HepG2 (cell line): ENCODE measurements around the gene OBSL1. TPM values are rescaled to one million over a fixed set of nuclear protein-coding genes. Genes with fewer than 3 reads are reported as not detected.
A peak's percentile ranks its signal among the peaks of the same experiment; 100 is the strongest.

Experiments used
- ATF7-NPFF ChIP-seq: sonication (generic); formaldehyde crosslinking; IDR thresholded peaks from 2 replicates; pipeline ENCODE4 v1.8.1; 2023; ENCODE audit warnings: mild to moderate bottlenecking, low read depth, missing genetic modification reagents, moderate library complexity
- CAMTA2 ChIP-seq: sonication (generic); formaldehyde crosslinking; IDR thresholded peaks from 2 replicates; pipeline ENCODE4 v1.4.0; 2020; ENCODE audit warnings: mild to moderate bottlenecking, missing genetic modification reagents, borderline replicate concordance
- HDAC1 ChIP-seq: sonication (generic); formaldehyde crosslinking; IDR thresholded peaks from 2 replicates; pipeline ENCODE4 v1.5.1; 2020; ENCODE audit warnings: mild to moderate bottlenecking, missing genetic modification reagents
- HOXA9 ChIP-seq: sonication (generic); formaldehyde crosslinking; IDR thresholded peaks from 2 replicates; pipeline ENCODE4 v1.8.1; 2022; ENCODE audit warnings: missing genetic modification reagents, mild to moderate bottlenecking, moderate library complexity, borderline replicate concordance
- KLF15 ChIP-seq: sonication (generic); formaldehyde crosslinking; IDR thresholded peaks from 2 replicates; pipeline ENCODE4 v1.8.1; 2023; ENCODE audit warnings: borderline replicate concordance, mild to moderate bottlenecking, inconsistent platforms, missing genetic modification reagents, mixed read lengths
- NR3C1 ChIP-seq: sonication (generic); formaldehyde crosslinking; IDR thresholded peaks from 2 replicates; pipeline ENCODE4 v1.4.0; 2020; ENCODE audit warnings: missing genetic modification reagents
- RFXAP ChIP-seq: sonication (generic); formaldehyde crosslinking; IDR thresholded peaks from 2 replicates; pipeline ENCODE4 v1.4.0; 2020; ENCODE audit warnings: missing genetic modification reagents, borderline replicate concordance
- THYN1 ChIP-seq: sonication (generic); formaldehyde crosslinking; IDR thresholded peaks from 2 replicates; pipeline ENCODE4 v1.8.1; 2023; ENCODE audit warnings: low read depth, mild to moderate bottlenecking, moderate library complexity, missing genetic modification reagents, borderline replicate concordance
- TOPORS ChIP-seq: sonication (generic); formaldehyde crosslinking; IDR thresholded peaks from 2 replicates; pipeline ENCODE4 v1.8.0; 2023; ENCODE audit warnings: mild to moderate bottlenecking, missing genetic modification reagents
- TRAFD1 ChIP-seq: sonication (generic); formaldehyde crosslinking; IDR thresholded peaks from 2 replicates; pipeline ENCODE4 v1.5.1; 2020; ENCODE audit warnings: missing genetic modification reagents, mild to moderate bottlenecking, borderline replicate concordance
- ZBTB42 ChIP-seq: sonication (generic); formaldehyde crosslinking; IDR thresholded peaks from 2 replicates; pipeline ENCODE4 v1.5.0; 2020; ENCODE audit warnings: mild to moderate bottlenecking, missing genetic modification reagents
- ZFP36L1 ChIP-seq: sonication (generic); formaldehyde crosslinking; IDR thresholded peaks from 2 replicates; pipeline ENCODE4 v1.8.0; 2022; ENCODE audit warnings: mild to moderate bottlenecking, missing genetic modification reagents, moderate library complexity
- ZNF350 ChIP-seq: sonication (generic); formaldehyde crosslinking; IDR thresholded peaks from 2 replicates; pipeline ENCODE4 v1.4.0; 2020; ENCODE audit warnings: mild to moderate bottlenecking, low read depth, missing genetic modification reagents, borderline replicate concordance
- ZNF451 ChIP-seq: sonication (generic); formaldehyde crosslinking; IDR thresholded peaks from 2 replicates; pipeline ENCODE4 v1.5.0; 2020; ENCODE audit warnings: mild to moderate bottlenecking, missing genetic modification reagents
- ZNF530 ChIP-seq: sonication (generic); formaldehyde crosslinking; IDR thresholded peaks from 2 replicates; pipeline ENCODE4 v1.5.0; 2020; ENCODE audit warnings: low read depth, mild to moderate bottlenecking, missing genetic modification reagents
- ZNF564 ChIP-seq: sonication (generic); formaldehyde crosslinking; IDR thresholded peaks from 2 replicates; pipeline ENCODE4 v1.8.1; 2023; ENCODE audit warnings: mild to moderate bottlenecking, missing genetic modification reagents
- ZNF589 ChIP-seq: sonication (generic); formaldehyde crosslinking; conservative IDR thresholded peaks from 2 replicates; pipeline ENCODE4 v1.8.0; 2022; ENCODE audit warnings: mild to moderate bottlenecking, moderate library complexity, missing genetic modification reagents
- ZNF737 ChIP-seq: sonication (generic); formaldehyde crosslinking; IDR thresholded peaks from 2 replicates; pipeline ENCODE4 v1.5.0; 2020; ENCODE audit warnings: missing genetic modification reagents, mild to moderate bottlenecking, borderline replicate concordance
- ZNF746 ChIP-seq: sonication (generic); formaldehyde crosslinking; IDR thresholded peaks from 2 replicates; pipeline ENCODE4 v1.8.0; 2022; ENCODE audit warnings: mild to moderate bottlenecking, missing genetic modification reagents
- polyA plus RNA-seq, 8 experiments: library from polyadenylated mRNA; depleted of rRNA in 3 of 8; stranded (reverse) in 7 of 8; unstranded in 1 of 8; fragments of >200 nt; fragmentation: Illumina TruSeq in 4 of 8; extraction: Trizol in 4 of 8; gene quantifications; 2 replicates each; pipeline versions ENCODE4 v1.2.1 to v1.2.3, GENCODE V29; 2011 to 2016; ENCODE audit warnings: low read depth in 4 of 8, missing spikeins in 1 of 8, mixed read lengths in 1 of 8; ENCODE audit not compliant: insufficient read depth in 1 of 8
- total RNA-seq, 5 experiments: library from RNA; depleted of rRNA; stranded (reverse); fragments of >200 nt; fragmentation: Illumina TruSeq; extraction: Trizol; gene quantifications; 2 replicates each; pipeline ENCODE4 v1.2.3, GENCODE V29; 2016; ENCODE audit warnings: low read depth in 1 of 5
- TF ChIP-seq, protein P1 (sequence below): IDR thresholded peaks from 2 replicates; pipeline ENCODE4 v1.6.1; 2016; ENCODE audit warnings: mild to moderate bottlenecking
- TF ChIP-seq, protein P2 (sequence below): sonication (generic); formaldehyde crosslinking; IDR thresholded peaks from 2 replicates; pipeline ENCODE4 v1.5.0; 2020; ENCODE audit warnings: mild to moderate bottlenecking, missing genetic modification reagents, moderate library complexity
- TF ChIP-seq, protein P3 (sequence below): fragments of 450-650 bp; IDR thresholded peaks from 2 replicates; pipeline ENCODE4 v1.6.1; 2016

Gene OBSL1
- total and polyA plus RNA-seq, 2 of the 13 experiments (the other 11 are each of a cell fraction or from before 2014, with no cell fraction given) = 86.7 to 218 TPM

- TF ChIP-seq ZNF530 (CRISPR knock-in tag) = no peak
- TF ChIP-seq, protein P1, sequence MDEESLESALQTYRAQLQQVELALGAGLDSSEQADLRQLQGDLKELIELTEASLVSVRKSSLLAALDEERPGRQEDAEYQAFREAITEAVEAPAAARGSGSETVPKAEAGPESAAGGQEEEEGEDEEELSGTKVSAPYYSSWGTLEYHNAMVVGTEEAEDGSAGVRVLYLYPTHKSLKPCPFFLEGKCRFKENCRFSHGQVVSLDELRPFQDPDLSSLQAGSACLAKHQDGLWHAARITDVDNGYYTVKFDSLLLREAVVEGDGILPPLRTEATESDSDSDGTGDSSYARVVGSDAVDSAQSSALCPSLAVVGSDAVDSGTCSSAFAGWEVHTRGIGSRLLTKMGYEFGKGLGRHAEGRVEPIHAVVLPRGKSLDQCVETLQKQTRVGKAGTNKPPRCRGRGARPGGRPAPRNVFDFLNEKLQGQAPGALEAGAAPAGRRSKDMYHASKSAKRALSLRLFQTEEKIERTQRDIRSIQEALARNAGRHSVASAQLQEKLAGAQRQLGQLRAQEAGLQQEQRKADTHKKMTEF (CRISPR knock-in tag) = peak; percentile 98
- TF ChIP-seq THYN1 = peak; percentile 28; the same call in 1 of the 2 replicates
- peak; percentile 69; the same call in 1 of the 2 replicates for TF ChIP-seq TOPORS (CRISPR knock-in tag)
- peak; percentile 95 for TF ChIP-seq ZFP36L1 (CRISPR knock-in tag)
- TF ChIP-seq, protein P2, sequence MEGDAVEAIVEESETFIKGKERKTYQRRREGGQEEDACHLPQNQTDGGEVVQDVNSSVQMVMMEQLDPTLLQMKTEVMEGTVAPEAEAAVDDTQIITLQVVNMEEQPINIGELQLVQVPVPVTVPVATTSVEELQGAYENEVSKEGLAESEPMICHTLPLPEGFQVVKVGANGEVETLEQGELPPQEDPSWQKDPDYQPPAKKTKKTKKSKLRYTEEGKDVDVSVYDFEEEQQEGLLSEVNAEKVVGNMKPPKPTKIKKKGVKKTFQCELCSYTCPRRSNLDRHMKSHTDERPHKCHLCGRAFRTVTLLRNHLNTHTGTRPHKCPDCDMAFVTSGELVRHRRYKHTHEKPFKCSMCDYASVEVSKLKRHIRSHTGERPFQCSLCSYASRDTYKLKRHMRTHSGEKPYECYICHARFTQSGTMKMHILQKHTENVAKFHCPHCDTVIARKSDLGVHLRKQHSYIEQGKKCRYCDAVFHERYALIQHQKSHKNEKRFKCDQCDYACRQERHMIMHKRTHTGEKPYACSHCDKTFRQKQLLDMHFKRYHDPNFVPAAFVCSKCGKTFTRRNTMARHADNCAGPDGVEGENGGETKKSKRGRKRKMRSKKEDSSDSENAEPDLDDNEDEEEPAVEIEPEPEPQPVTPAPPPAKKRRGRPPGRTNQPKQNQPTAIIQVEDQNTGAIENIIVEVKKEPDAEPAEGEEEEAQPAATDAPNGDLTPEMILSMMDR = peak; percentile 32; the same call in 1 of the 2 replicates
- peak; percentile 90 for TF ChIP-seq ATF7-NPFF
- TF ChIP-seq, protein P3, sequence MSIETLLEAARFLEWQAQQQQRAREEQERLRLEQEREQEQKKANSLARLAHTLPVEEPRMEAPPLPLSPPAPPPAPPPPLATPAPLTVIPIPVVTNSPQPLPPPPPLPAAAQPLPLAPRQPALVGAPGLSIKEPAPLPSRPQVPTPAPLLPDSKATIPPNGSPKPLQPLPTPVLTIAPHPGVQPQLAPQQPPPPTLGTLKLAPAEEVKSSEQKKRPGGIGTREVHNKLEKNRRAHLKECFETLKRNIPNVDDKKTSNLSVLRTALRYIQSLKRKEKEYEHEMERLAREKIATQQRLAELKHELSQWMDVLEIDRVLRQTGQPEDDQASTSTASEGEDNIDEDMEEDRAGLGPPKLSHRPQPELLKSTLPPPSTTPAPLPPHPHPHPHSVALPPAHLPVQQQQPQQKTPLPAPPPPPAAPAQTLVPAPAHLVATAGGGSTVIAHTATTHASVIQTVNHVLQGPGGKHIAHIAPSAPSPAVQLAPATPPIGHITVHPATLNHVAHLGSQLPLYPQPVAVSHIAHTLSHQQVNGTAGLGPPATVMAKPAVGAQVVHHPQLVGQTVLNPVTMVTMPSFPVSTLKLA = peak; percentile 64
- TF ChIP-seq NR3C1 = no peak
- peak; percentile 98 for TF ChIP-seq ZNF589 (CRISPR knock-in tag)
- TF ChIP-seq CAMTA2 (CRISPR knock-in tag) = 0 out of 2 replicates have a peak, but pooled peaks have one; percentile 19
- TF ChIP-seq HOXA9 (CRISPR knock-in tag) = no peak
- TF ChIP-seq ZNF737 (CRISPR knock-in tag) = no peak
- TF ChIP-seq ZNF564 (CRISPR knock-in tag) = peak; percentile 91
- peak; percentile 96 for TF ChIP-seq ZNF746 (CRISPR knock-in tag)
- TF ChIP-seq KLF15 (CRISPR knock-in tag) = 0 out of 2 replicates have a peak, but pooled peaks have one; percentile 59
- peak; percentile 96 for TF ChIP-seq ZNF350 (CRISPR knock-in tag)
- peak; percentile 94 for TF ChIP-seq ZBTB42 (CRISPR knock-in tag)
- peak; percentile 60; the same call in 1 of the 2 replicates for TF ChIP-seq ZNF451 (CRISPR knock-in tag)
- peak; percentile 96 for TF ChIP-seq HDAC1 (CRISPR knock-in tag)
- no peak; the same call in 1 of the 2 replicates for TF ChIP-seq TRAFD1 (CRISPR knock-in tag)
- TF ChIP-seq RFXAP (CRISPR knock-in tag) = peak; percentile 93; the same call in 1 of the 2 replicates
Observed at GRCh38 chr2:219576505-219577388, 5.4 kb upstream of the OBSL1 start (continued).
